Dendritic cell treated with granulocyte-macrophage colony-stimulating factor and Interleukin-4, amounts not matched to agents 40 ng/mL and 50 ng/mL, for 4 days (primary cell): ENCODE measurements around the gene DNAJC30.
"Not testable (repeated sequence)": the region's sequence is repeated elsewhere in the genome, so short reads cannot be mapped to it uniquely, and the experiment has no call there.

Experiments
- H3K27ac Mint-ChIP-seq: one replicate; pipeline ENCODE4 v1.8.0; 2022; ENCODE audit warnings: mild to moderate bottlenecking, mixed read lengths
- H3K27me3 Mint-ChIP-seq: one replicate; pipeline ENCODE4 v1.8.0; 2022; ENCODE audit warnings: mild to moderate bottlenecking, mixed read lengths
- H3K36me3 Mint-ChIP-seq: one replicate; pipeline ENCODE4 v1.8.0; 2022; ENCODE audit warnings: low read depth, mixed read lengths
- H3K4me1 Mint-ChIP-seq: one replicate; pipeline ENCODE4 v1.8.0; 2022; ENCODE audit warnings: low read depth, mixed read lengths
- H3K4me3 Mint-ChIP-seq: one replicate; pipeline ENCODE4 v1.8.0; 2022; ENCODE audit warnings: mild to moderate bottlenecking, moderate library complexity, mixed read lengths
- H3K9me3 Mint-ChIP-seq: one replicate; pipeline ENCODE4 v1.8.0; 2022; ENCODE audit warnings: mixed read lengths
- intact Hi-C: fragments of 100-400 bp; cut with micrococcal nuclease; formaldehyde crosslinking; loops from one replicate; pipeline ENCODE4 v1.15.0; 2022

The DNAJC30 gene

DNA sequence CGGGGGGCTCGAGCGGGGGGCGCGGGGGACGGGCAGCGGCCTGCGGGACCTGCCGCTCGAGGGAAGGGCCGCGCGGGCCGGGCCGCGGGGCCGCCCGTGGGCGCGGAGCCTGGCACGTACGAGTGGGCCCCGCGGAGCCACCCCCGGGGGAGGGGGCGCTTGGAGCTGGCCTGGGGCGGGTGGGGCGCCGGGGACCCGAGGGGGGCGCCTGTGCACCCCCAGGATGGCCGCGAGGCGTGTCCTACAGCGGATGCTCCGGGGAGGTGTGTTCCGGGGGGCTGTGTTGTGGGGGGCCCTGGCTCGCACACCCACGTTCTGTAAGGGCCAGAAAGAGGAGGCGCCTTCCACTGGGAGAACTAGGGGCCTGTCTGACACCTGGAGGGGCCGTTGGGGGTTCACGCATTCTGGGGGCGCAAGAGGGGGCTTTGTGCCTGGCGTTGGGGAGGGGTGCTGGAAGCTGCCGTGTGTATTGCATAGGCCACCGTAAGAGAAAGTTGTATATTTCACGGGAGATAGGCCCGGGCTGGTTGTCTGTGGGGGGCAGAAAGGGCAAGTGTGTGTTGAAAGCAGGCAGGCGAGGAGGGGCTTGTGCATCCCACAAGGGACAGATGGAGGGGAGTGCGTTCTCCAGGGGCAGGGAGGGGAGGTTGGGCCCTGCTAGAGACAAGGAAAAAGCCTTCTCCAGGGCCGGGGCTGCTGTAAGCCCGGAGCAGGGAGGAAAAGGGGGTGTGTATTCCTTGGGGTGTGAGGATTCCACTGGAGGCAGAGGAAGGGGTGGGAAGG lies 15.0 kb downstream of the DNAJC30 start:
- Mint-ChIP-seq H3K4me3 (no peak overlapping the region), H3K27ac (no peak overlapping the region), H3K27me3 (peaks cover 82% of the 10 kb centered on the region), H3K4me1 (peaks cover 22% of the 10 kb centered on the region), H3K9me3 (peaks cover 4% of the 10 kb centered on the region), H3K36me3 (no peaks in the 10 kb centered on the region)
- intact Hi-C loops = loop anchor here (5.0 kb wide), 2 partner anchors 49 to 61 kb away; partner anchors contain the start of gene STX1A

DNA sequence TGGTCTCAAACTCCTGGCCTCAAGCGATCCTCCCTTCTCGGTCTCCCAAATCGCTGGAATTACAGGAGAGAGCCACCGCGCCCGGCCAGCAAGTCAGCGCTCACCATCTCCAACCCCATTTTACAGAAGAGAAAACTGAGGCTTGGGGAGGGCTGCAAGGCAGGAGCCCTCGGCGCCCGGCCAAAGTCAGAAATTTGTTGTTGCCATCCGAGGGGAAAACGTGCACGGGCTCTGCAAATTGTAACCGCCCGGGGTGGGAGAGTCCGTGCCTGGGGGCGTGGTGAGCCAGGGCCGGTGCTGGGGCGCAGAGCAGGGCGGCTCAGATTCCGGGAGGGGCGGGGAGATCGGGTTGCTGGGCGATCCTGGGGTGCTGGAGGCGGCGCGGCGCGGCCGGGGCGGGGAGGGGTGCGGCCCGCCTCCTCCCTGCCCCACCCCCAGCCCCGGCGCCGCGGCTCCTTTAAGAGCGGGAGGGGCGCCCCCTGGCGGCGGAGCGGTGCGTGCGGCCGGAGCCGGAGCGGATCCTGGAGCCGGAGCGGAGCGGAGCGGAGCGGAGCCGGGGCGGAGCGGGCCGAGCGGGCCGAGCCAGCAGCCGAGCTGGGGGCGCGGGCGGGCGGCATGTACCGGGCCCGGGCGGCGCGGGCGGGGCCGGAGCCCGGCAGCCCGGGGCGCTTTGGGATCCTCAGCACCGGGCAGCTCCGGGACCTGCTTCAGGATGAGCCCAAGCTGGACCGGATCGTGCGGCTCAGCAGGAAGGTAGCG lies 15.7 kb downstream of the DNAJC30 start, which contains the start of gene VPS37D:
VPS37D (plus strand) TSS at position 488 of the 759 bp plus-strand sequence; CDS start at position 616, 128 bp downstream.
- Mint-ChIP-seq H3K9me3 (peaks cover 11% of the 10 kb centered on the region), H3K27ac (no peak within 1 kb of the TSS), H3K4me3 (peak within 1 kb of the TSS; percentile 63), H3K36me3 (no peaks in the 10 kb centered on the region), H3K27me3 (peaks cover 83% of the 10 kb centered on the region), H3K4me1 (peaks cover 22% of the 10 kb centered on the region)
- intact Hi-C loops = loop anchor here (1.0 to 5.0 kb wide), 3 partner anchors 16 to 60 kb away; partner anchors contain the start of genes BUD23, DNAJC30 and STX1A

DNA sequence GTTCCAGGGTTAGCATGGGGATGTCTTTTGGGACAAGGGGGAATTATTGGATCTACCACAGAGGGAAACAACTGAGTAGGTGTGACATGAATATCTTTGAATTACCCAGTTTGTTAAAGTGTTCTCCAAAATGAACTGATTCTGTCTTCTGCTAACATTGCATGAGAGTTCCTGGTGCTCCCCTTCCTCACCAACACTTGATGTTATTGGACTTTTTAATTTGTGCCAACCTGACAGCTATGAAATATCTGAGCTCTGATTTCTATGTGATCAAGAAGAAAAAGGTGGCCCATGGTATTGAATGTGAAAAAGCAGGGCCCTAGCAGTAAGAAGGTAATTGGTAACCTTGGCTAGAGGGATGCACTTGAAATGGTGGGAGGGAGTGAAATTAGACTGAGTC lies 20.2 kb downstream of the DNAJC30 start:
- no peak overlapping the region for H3K4me3 Mint-ChIP-seq
- H3K27ac Mint-ChIP-seq = no peak overlapping the region
- peaks cover 11% of the 10 kb centered on the region for H3K9me3 Mint-ChIP-seq
- intact Hi-C loops = no loop called here
- H3K27me3 Mint-ChIP-seq = peaks cover 78% of the 10 kb centered on the region
- H3K36me3 Mint-ChIP-seq = no peaks in the 10 kb centered on the region
- H3K4me1 Mint-ChIP-seq = peaks cover 9% of the 10 kb centered on the region

DNA sequence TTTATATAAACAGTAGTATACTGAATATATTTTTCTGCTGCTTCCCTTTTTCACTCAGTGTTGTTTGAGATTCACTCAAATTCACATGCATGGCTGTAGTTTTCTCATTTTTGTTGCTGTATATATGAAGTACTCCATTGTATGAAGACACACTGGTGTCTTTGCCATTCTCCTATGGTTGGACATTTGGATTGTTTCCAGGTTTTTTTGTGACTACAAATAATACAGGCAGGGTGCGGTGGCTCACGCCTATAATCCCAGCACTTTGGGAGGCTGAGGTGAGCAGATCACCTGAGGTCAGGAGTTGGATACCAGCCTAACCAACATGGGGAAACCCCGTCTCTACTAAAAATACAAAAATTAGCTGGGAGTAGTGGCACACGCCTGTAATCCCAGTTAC lies 22.7 kb downstream of the DNAJC30 start:
- H3K9me3 Mint-ChIP-seq = peaks cover 11% of the 10 kb centered on the region
- H3K4me1 Mint-ChIP-seq, H3K27ac Mint-ChIP-seq, H3K4me3 Mint-ChIP-seq, intact Hi-C loops, H3K36me3 Mint-ChIP-seq: not testable (repeated sequence)
- peaks cover 73% of the 10 kb centered on the region for H3K27me3 Mint-ChIP-seq

DNA sequence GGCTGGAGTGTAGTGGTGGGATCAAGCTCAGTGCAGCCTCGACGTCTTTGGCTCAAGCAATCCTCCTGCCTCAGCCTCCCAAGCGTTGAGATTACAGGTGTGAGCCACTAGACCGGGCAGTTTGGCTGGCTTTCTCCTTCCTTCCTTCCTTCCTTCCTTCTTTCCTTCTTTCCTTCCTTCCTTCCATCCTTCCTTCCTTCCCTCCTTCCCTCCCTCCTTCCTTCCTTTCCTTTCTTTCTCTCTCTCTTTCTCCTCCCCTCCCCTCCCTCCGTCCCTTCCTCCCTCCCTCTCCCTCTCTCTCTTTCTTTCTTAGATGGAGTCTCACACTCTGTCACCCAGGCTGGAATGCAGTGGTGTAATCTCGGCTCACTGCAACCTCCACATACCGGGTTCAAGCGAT lies 23.3 kb downstream of the DNAJC30 start:
- peaks cover 74% of the 10 kb centered on the region for H3K27me3 Mint-ChIP-seq
- intact Hi-C loops = no loop called here
- no peak overlapping the region for H3K27ac Mint-ChIP-seq

DNA sequence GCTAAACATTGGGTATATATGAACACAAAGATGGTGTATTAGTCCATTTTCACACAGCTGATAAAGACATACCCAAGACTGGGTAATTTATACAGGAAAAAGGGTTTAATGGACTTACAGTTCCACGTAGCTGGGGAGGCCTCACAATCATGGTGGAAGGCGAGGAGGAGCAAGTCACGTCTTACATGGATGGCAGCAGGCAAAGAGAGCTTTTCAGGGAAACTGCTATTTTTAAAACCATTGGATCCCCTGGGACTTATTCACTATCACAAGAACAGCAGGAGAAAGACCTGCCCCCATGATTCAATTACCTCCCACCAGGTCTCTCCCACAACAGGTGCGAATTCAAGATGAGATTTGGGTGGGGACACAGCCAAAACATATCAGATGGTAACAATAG lies 27.9 kb downstream of the DNAJC30 start:
- H3K27ac Mint-ChIP-seq, H3K4me3 Mint-ChIP-seq, H3K36me3 Mint-ChIP-seq, H3K4me1 Mint-ChIP-seq, H3K9me3 Mint-ChIP-seq, intact Hi-C loops: not testable (repeated sequence)
- H3K27me3 Mint-ChIP-seq = peaks cover 58% of the 10 kb centered on the region

More for the DNA sequence above, 23.3 kb downstream of the DNAJC30 start:
- no peaks in the 10 kb centered on the region for H3K36me3 Mint-ChIP-seq
- peaks cover 11% of the 10 kb centered on the region for H3K9me3 Mint-ChIP-seq
- H3K4me3 Mint-ChIP-seq = no peak overlapping the region
- peaks cover under 1% of the 10 kb centered on the region for H3K4me1 Mint-ChIP-seq

DNA sequence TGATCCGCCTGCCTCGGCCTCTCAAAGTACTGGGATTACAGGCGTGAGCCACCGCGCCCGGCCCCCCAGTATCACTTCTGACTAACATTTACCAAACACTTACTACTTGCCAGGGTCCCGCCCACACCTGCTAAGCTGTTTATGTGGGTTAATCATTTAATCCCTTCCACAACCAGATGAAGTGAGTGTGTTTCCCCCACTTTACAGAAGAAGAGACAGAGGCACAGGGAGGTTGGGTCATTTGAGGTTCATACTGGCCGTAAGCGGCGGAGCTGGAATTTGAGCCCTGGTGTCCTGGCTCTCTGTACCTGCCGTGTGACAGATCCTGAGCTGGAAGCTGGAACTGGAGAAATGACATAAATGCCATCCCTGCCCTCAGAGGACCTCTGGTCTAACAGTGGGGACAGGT lies 30.7 kb downstream of the DNAJC30 start:
- H3K4me3 Mint-ChIP-seq = no peak overlapping the region
- no peaks in the 10 kb centered on the region for H3K36me3 Mint-ChIP-seq
- no peaks in the 10 kb centered on the region for H3K9me3 Mint-ChIP-seq
- peaks cover 20% of the 10 kb centered on the region for H3K4me1 Mint-ChIP-seq
- intact Hi-C loops = no loop called here
- H3K27me3 Mint-ChIP-seq = peaks cover 67% of the 10 kb centered on the region
- no peak overlapping the region for H3K27ac Mint-ChIP-seq

DNA sequence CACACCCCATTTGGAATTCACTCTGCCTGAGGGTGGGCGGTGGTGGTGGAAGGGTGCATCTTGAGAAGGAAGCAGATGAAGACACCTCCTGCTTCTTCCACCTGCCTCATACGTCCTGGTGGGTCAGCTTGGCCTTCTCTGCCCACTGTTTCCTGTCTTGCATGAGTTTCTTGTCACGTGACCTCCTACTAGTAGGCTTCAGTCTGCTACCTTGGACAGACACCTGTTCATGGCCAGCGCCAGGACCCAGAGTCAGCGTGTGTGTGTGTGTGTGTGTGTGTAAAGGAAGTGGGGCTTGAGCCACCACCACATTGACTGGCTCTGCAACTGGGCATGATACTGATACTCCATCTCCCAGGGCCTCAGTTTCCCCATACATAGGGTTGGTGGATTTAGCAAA lies 32.7 kb downstream of the DNAJC30 start:
- peaks cover 30% of the 10 kb centered on the region for H3K4me1 Mint-ChIP-seq
- H3K9me3 Mint-ChIP-seq = no peaks in the 10 kb centered on the region
- intact Hi-C loops = no loop called here
- H3K36me3 Mint-ChIP-seq = no peaks in the 10 kb centered on the region
- no peak overlapping the region for H3K4me3 Mint-ChIP-seq
- H3K27me3 Mint-ChIP-seq = peaks cover 78% of the 10 kb centered on the region
- H3K27ac Mint-ChIP-seq = no peak overlapping the region

DNA sequence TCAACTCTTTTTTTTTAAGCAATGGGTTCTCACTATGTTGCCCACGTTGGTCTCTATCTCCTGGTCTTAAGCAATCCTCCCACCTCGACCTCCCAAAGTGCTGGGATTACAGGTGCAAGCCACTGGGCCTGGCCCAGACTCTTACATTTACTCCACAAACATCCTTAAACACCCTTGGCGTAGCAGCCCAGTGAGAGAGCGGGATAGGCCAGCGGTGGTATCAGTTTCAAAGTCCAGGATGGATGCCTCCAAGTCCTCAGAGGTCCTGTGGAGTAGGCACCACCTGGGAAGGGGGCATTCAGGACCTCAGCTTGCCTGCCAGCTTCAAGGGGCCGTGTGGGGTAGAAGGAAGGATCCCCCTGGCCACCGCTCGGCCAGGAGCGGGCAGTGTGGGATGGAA lies 33.7 kb downstream of the DNAJC30 start:
- Mint-ChIP-seq H3K4me1 (peaks cover 32% of the 10 kb centered on the region), H3K4me3 (no peak overlapping the region), H3K9me3 (no peaks in the 10 kb centered on the region), H3K27me3 (peaks cover 81% of the 10 kb centered on the region), H3K36me3 (no peaks in the 10 kb centered on the region), H3K27ac (no peak overlapping the region)
- intact Hi-C loops = no loop called here

DNA sequence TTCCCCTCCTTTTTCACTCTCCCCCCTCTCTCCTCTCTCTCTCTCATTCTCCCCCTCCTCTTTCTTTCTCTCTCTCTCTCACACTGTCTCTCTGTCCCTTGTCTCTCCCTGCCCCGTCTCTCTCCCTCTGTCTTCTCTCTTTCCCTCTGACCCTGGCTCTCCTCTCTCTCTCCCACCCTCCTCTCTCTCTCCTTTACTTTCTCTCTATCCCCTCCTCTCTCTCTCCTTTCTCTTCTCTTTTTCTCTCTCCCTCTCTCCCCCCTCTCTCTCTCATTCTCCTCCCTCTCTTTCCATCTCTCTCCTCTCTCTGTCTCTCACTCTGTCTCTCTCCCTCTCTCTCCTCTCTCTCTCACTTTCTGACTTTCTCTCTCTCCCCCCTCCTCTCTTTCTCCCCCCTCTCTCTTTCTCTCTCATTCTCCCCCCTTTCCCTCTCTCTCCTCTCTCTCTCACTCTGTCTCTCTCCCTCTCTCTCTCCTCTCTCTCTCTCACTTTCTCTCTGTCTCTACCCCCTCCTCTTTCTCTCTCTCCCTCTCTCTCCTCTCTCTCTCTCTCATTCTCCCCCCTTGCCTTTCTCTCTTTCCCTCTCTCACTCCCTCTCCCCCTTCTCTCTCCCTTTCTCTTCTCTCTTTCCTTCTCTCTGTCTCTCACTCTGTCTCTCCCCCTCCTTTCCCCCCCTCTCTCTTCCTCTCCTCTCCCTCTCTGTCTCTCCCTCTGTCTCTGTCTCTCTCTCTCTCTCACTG lies 34.5 kb downstream of the DNAJC30 start:
- Mint-ChIP-seq H3K36me3 (no peaks in the 10 kb centered on the region), H3K4me1 (peaks cover 32% of the 10 kb centered on the region), H3K4me3 (peak overlapping the region; percentile 0), H3K27me3 (peaks cover 87% of the 10 kb centered on the region), H3K27ac (no peak overlapping the region), H3K9me3 (no peaks in the 10 kb centered on the region)
- intact Hi-C loops = no loop called here

DNA sequence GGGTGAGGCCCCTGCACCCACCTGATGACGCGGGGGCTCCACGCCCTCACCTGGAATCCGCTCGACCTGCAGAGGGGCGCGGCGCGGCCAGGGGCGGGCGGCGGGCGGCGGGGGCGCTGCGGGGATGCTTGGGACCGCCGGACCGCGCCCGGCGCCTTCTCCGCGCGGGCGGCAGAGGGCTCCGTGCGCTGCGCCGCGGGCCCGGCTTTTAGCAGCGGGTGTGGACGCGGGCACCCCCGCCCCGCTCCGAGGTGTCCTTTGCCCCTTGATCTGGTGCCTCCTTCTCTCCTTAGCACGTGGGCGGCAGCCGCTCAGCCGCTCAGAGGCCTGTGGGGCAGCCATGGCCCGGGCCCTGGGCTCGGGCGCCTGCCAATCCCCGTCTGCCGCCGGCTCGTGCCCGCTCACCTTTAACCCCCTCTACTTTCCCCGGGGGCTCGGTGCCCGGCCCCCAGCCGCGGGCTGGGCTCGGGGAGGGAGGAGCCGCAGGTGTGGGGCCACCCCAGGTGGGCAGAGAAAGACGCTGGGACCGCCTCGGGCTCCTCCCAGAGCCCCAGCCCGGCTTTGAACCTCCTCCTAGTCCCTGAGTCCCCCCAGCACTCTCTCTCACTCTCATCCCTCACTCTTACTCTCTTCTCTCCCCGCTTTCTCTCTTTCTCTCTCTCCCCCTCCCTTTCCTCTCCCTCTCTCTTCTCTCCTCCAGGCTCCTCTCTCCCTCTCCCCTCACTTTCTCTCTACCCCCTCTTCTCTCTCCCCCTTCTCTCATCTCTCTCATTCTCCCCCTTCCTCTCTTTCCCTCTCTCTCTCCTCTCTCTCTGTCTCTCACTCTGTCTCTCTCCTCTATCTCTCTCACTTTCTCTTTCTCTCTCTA lies 35.3 kb downstream of the DNAJC30 start:
- no peaks in the 10 kb centered on the region for H3K9me3 Mint-ChIP-seq
- intact Hi-C loops = no loop called here
- H3K27me3 Mint-ChIP-seq = peaks cover 90% of the 10 kb centered on the region
- H3K36me3 Mint-ChIP-seq = no peaks in the 10 kb centered on the region
- H3K4me1 Mint-ChIP-seq = peaks cover 32% of the 10 kb centered on the region
- H3K27ac Mint-ChIP-seq = no peak overlapping the region
- H3K4me3 Mint-ChIP-seq = peak overlapping the region; percentile 0

DNA sequence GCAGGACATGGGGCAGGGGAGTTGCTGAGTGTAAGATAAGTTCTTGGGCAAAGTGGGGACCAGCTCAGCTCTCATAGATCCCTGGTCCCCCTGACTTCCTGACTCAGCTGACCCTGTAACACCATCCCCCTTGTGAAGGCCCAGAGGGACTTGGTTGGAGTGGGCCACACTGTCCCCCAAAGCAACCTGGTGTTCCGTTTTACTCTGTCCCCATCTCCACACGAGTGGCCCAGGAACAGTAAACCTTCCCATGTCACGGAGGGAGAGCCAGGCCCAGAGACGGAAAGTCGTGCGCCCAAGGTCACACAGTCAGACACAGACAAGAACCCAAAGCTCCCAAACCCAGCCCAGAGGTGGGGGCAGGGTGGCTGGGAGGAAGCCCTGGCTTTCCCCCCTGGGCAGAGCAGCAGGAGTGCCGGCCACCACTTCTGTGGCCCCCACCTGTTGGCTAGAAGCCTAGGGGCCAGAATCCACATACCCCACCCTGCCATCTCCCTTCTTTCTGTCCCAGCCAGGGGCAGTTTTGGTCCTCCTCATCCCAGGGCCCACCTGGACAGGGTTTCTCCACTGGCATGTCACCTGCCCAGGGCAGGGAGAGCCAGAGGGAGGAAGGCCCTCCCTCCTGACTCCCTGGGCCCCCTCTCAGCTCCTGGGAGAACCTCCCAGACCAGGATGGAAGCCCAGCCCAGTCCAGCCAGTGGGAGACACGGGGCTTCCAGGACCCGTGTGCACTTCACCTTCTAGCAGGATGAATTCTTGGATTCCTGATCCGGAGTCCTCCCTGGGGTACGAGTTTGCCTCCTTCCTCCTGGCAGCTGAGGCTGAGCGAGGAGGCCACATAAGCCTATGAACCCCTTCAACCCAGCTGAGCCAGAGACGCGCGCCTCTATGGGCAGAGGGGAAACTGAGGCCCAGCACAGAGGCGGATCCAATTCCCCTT lies 36.2 kb downstream of the DNAJC30 start:
- H3K4me3 Mint-ChIP-seq = no peak overlapping the region
- intact Hi-C loops = no loop called here
- peak overlapping the region; percentile 57 for H3K27ac Mint-ChIP-seq
- peaks cover 85% of the 10 kb centered on the region for H3K27me3 Mint-ChIP-seq
- peaks cover 32% of the 10 kb centered on the region for H3K4me1 Mint-ChIP-seq
- no peaks in the 10 kb centered on the region for H3K9me3 Mint-ChIP-seq
- H3K36me3 Mint-ChIP-seq = no peaks in the 10 kb centered on the region
